NCI-H748 (cell line): Measurements from ENCODE around the gene RGPD4.
A peak's percentile ranks its signal among the peaks of the same experiment; 100 is the strongest.
"Not testable (repeated sequence)": the region's sequence is repeated elsewhere in the genome, so short reads cannot be mapped to it uniquely, and the experiment has no call there.

Experiments
- DNase-seq: peaks from one replicate; lab custom pipeline; 2025; ENCODE audit not compliant: unreplicated experiment; lab: John Stamatoyannopoulos, UW

The RGPD4 gene

GRCh38 chr2:107916696-107917370, 90.1 kb downstream of the RGPD4 start:
- DNase-seq, result not testable (repeated sequence)

GRCh38 chr2:107927034-107927534, 100.4 kb downstream of the RGPD4 start:
- DNase-seq, result peak; percentile 37

DNA sequence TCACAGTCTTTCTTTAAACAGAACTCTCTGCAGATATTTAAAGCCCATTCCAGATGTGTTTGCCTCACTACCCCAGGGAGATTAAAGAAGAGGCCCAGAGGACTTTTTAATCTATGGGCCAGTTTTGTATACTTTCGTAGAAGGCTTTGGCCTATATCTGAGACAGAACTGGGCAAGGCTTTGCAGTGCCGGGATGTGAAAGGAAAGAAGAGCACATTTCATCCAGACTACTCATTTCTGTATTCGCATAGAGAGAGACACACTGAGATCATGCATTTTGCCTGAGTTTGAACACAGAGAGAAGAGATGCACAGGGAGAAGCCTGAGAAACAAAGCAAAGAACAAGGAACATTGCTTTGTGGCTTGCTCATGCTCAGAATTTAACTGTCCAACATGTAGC, 104.7 kb downstream of the RGPD4 start:
- DNase-seq, result no peak

- DNase-seq, result peak; percentile 0
Observed at GRCh38 chr2:107932488-107932887, 105.8 kb downstream of the RGPD4 start.

DNA sequence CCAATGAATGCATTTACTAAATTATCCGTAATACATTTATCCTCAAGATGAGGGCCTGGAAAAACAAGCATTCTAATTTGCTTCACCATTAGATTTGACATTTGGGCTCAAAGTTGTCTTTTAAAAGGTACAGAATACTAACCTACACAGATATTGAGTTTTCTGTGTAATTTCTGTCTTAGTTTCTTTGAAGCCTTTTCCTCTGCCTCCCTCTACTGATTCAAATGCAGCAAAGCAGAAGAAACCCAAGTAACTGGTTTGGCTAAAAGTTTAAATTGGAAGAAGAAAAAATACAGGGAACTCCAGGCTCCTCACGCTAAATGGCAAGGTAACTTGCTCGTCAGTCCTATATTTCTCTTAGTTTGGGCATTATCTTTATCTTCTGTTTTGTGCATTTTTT, 106.3 kb downstream of the RGPD4 start:
- peak; percentile 15 for DNase-seq

- DNase-seq, result peak; percentile 18
Observed at GRCh38 chr2:107936433-107937359, 110.0 kb downstream of the RGPD4 start.
